ENCODE data around the gene SMYD3.

- TF ChIP-seq CTCF (IDR thresholded peaks at IDR 0.05; ENCODE audit: low read depth, low read length, poor library complexity, severe bottlenecking) = no peak
- TF ChIP-seq EZH2phosphoT487 (IDR thresholded peaks at IDR 0.05; ENCODE audit: borderline replicate concordance, low read length) = no peak
Measured at GRCh38 chr1:245987219-245987545, 519.9 kb downstream of the SMYD3 start.

Data from DOHH2 (cell line).